DND-41 (cell line): ENCODE results near the gene IGSF23.

Source experiments
- ATAC-seq: fragments of 200-7000 bp; cut with Tn5 transposase; 3 replicates; pipeline ENCODE4 v1.9.1; 2021; ENCODE audit warnings: low read depth; ENCODE audit not compliant: insufficient read depth
- DNase-seq: peaks from one replicate; pipeline ENCODE4 v3.0.0-alpha.2; 2020
- H2AFZ ChIP-seq: 2 replicates; pipeline ENCODE4 v1.6.0; 2012; ENCODE audit warnings: low read depth, low read length
- H3K27ac ChIP-seq: 2 replicates; pipeline ENCODE4 v1.5.1; 2012; ENCODE audit warnings: low read length, inconsistent platforms
- H3K27me3 ChIP-seq: fragments of 200-600 bp; sonication (generic); 2 replicates; pipeline ENCODE4 v1.6.0; 2012; ENCODE audit warnings: low read length, mild to moderate bottlenecking, inconsistent platforms; ENCODE audit not compliant: insufficient read depth, poor library complexity
- H3K36me3 ChIP-seq: 2 replicates; pipeline ENCODE4 v1.5.1; 2012; ENCODE audit warnings: low read length, inconsistent platforms; ENCODE audit not compliant: insufficient read depth
- H3K4me1 ChIP-seq: 2 replicates; pipeline ENCODE4 v1.5.1; 2012; ENCODE audit warnings: mild to moderate bottlenecking, low read length; ENCODE audit not compliant: insufficient read depth
- H3K4me2 ChIP-seq: 2 replicates; pipeline ENCODE4 v1.6.0; 2012; ENCODE audit warnings: mild to moderate bottlenecking, moderate library complexity, low read length, inconsistent platforms; ENCODE audit not compliant: insufficient read depth
- H3K4me3 ChIP-seq, 2 experiments: fragments of 200-600 bp in 1 of 2; shearing (Covaris generic) in 1 of 2; 2 replicates each; pipeline ENCODE4 v1.5.1; 2012 to 2016; ENCODE audit warnings: inconsistent platforms in 2 of 2, low read length in 2 of 2, mild to moderate bottlenecking in 2 of 2, low read depth in 1 of 2, moderate library complexity in 1 of 2
- H3K79me2 ChIP-seq: 2 replicates; pipeline ENCODE4 v1.6.0; 2012; ENCODE audit warnings: low read length, inconsistent platforms; ENCODE audit not compliant: insufficient read depth
- H3K9ac ChIP-seq: 2 replicates; pipeline ENCODE4 v1.6.0; 2012; ENCODE audit warnings: low read depth, mild to moderate bottlenecking, inconsistent platforms, low read length, moderate library complexity
- H3K9me3 ChIP-seq: 2 replicates; pipeline ENCODE4 v1.5.1; 2012; ENCODE audit warnings: low read length, moderate library complexity, mild to moderate bottlenecking, inconsistent platforms; ENCODE audit not compliant: insufficient read depth, severe bottlenecking
- H4K20me1 ChIP-seq: 2 replicates; pipeline ENCODE4 v1.6.0; 2012; ENCODE audit warnings: low read length; ENCODE audit not compliant: insufficient read depth
- EZH2 ChIP-seq: IDR thresholded peaks from 3 replicates; pipeline ENCODE4 v1.6.1; 2012; ENCODE audit warnings: borderline replicate concordance, low read depth, mild to moderate bottlenecking, moderate library complexity, low read length, inconsistent platforms; ENCODE audit not compliant: severe bottlenecking
- TF ChIP-seq, protein P1 (sequence below): IDR thresholded peaks from 2 replicates; pipeline ENCODE4 v1.5.1; 2012; ENCODE audit warnings: borderline replicate concordance, low read length, moderate library complexity, mild to moderate bottlenecking; ENCODE audit not compliant: poor library complexity, severe bottlenecking; ENCODE audit errors: extremely low read depth

IGSF23 gene

DNA sequence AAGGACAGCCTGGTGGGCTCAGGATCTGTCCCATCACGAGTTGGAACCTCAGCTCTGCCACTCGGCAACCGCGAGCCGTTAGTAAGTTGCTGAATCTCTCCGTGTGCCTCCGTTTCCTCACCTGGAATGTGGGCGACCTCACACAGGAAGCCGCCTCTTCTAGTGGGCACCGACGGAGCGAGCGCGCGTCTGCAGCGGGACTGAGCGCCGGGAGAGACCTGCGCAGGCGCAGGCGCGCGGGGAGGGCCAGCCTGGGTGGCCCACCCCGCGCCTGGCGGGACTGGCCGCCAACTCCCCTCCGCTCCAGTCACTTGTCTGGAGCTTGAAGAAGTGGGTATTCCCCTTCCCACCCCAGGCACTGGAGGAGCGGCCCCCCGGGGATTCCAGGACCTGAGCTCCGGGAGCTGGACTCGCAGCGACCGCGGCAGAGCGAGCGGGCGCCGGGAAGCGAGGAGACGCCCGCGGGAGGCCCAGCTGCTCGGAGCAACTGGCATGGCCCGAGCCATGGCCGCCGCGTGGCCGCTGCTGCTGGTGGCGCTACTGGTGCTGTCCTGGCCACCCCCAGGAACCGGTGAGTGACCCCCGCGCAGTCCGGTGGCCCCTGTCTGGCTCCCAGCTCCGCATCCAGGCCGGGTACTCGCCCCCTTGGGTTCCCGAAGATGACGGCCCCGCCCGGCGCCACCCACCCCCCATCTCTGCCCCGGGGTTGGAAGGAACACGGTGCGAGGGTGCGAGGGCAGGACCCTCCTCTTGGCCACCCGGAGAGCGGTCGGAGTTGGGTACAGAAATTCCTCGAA, 30.4 kb downstream of the IGSF23 start, which contains the start of gene PVR:
TSS of gene PVR (plus strand) at position 306 of the 797 bp plus-strand sequence. CDS start at position 493, 187 bp downstream.
- no peak for DNase-seq
- H3K4me3 ChIP-seq: no peak within 1 kb of the TSS
- no peak within 1 kb of the TSS for H2AFZ ChIP-seq

DNA sequence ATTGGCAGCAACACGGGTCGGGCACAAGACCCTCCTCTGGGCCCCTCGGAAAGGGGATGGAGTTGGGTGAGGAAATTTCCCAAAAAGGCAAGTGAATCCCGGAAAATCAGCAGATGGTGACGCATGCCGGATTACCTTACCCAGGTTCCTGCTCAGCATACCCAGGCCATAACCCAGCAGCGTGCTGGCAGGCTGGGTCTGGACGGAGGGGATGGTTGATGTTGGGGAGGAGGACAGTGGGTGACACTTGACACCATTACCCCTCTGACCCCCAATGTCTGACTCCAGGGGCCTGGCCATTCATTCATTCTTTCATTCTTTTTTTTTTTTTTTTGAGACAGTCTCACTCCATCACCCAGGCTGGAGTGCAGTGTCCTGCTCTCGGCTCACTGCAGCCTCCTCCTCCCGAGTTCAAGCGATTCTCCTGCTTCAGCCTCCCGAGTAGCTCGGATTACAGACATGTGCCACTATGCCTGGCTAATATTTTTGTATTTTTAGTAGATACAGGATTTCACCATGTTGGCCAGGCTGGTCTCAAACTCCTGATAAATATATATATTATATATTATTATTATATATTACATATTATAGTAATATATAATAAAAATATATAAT, 31.1 kb downstream of the IGSF23 start:
- Histone ChIP-seq H3K9me3 (no peaks in the 10 kb centered on the region), H3K9ac (no peak overlapping the region), H3K4me2 (no peak overlapping the region), H3K4me1 (no peaks in the 10 kb centered on the region), H3K4me3 (no peak overlapping the region), H3K79me2 (no peaks in the 10 kb centered on the region), H3K27me3 (no peaks in the 10 kb centered on the region), H3K36me3 (no peaks in the 10 kb centered on the region), H2AFZ (no peak overlapping the region), H4K20me1 (no peaks in the 10 kb centered on the region), H3K27ac (no peak overlapping the region)
- DNase-seq: no peak
- TF ChIP-seq EZH2: no peak
- no peak for ATAC-seq

More for the DNA sequence above, 30.4 kb downstream of the IGSF23 start, which contains the start of gene PVR:
- H3K79me2 ChIP-seq: no peaks in the 10 kb centered on the region
- no peak within 1 kb of the TSS for H3K9ac ChIP-seq
- H4K20me1 ChIP-seq: no peaks in the 10 kb centered on the region
- TF ChIP-seq EZH2: no peak
- TF ChIP-seq, protein P1, sequence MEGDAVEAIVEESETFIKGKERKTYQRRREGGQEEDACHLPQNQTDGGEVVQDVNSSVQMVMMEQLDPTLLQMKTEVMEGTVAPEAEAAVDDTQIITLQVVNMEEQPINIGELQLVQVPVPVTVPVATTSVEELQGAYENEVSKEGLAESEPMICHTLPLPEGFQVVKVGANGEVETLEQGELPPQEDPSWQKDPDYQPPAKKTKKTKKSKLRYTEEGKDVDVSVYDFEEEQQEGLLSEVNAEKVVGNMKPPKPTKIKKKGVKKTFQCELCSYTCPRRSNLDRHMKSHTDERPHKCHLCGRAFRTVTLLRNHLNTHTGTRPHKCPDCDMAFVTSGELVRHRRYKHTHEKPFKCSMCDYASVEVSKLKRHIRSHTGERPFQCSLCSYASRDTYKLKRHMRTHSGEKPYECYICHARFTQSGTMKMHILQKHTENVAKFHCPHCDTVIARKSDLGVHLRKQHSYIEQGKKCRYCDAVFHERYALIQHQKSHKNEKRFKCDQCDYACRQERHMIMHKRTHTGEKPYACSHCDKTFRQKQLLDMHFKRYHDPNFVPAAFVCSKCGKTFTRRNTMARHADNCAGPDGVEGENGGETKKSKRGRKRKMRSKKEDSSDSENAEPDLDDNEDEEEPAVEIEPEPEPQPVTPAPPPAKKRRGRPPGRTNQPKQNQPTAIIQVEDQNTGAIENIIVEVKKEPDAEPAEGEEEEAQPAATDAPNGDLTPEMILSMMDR: no peak
- no peak within 1 kb of the TSS for H3K27ac ChIP-seq
- ATAC-seq: no peak
- no peaks in the 10 kb centered on the region for H3K4me1 ChIP-seq
- no peak within 1 kb of the TSS for H3K4me2 ChIP-seq
- H3K27me3 ChIP-seq: no peaks in the 10 kb centered on the region
- no peaks in the 10 kb centered on the region for H3K36me3 ChIP-seq
- H3K9me3 ChIP-seq: no peaks in the 10 kb centered on the region

DNA sequence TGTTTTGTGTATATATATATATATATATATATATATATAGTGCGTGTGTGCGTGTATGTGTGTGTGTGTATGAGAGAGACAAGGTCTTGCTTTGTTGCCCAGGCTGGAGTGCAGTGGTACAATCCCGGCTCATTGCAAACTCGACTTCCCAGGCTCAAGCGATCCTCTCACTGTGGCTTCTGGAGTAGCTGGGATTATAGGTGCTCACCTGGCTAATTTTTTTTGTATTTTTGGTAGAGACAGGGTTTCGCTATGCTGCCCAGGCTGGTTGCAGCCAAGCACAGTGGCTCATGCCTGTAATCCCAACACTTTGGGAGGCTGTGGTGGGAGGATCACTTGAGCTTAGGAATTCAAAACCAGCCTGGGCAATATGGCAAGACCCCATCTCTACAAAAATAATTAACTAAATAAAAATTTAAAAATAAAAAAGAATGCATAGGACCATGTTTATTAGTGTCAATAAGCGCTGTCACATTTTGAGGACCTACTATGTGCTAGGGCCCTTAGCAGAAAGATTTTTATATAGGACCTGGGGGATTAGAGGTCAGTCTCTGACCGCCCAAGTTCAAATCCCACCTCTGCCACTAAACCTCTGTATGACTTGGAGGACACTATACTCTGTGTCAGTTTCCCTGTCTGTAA, 32.2 kb downstream of the IGSF23 start:
- TF ChIP-seq, protein P1: no peak
- TF ChIP-seq EZH2: no peak
- H3K79me2 ChIP-seq: no peaks in the 10 kb centered on the region
- H3K9ac ChIP-seq: no peak overlapping the region
- ATAC-seq: no peak
- H3K27me3 ChIP-seq: no peaks in the 10 kb centered on the region
- H3K27ac ChIP-seq: no peak overlapping the region
- no peaks in the 10 kb centered on the region for H3K9me3 ChIP-seq
- no peaks in the 10 kb centered on the region for H3K36me3 ChIP-seq
- H3K4me2 ChIP-seq: no peak overlapping the region
- H4K20me1 ChIP-seq: no peaks in the 10 kb centered on the region
- no peak for DNase-seq
- H3K4me3 ChIP-seq: no peak overlapping the region
- no peak overlapping the region for H2AFZ ChIP-seq
- H3K4me1 ChIP-seq: no peaks in the 10 kb centered on the region

DNA sequence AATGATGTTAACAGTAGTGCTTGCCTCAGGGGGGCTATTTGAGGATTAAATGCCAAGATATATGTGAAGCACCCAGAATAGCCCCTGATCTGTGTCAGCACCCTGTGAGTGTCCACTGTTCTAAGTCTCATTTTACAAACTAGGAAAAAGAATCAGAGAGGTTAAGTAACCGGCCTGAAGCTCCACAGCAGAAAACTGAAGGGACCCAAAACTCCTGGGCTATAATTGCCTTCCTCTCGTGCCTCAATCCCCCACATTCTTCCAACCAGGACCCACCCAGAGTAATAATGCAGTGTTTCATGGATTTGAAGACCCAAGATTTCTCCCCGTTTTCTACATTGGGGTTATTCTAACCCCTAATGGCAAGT, 32.7 kb downstream of the IGSF23 start:
- Histone ChIP-seq H3K4me2 (no peak overlapping the region), H2AFZ (no peak overlapping the region), H3K27me3 (no peaks in the 10 kb centered on the region), H3K79me2 (no peaks in the 10 kb centered on the region), H3K9ac (no peak overlapping the region), H3K36me3 (no peaks in the 10 kb centered on the region), H4K20me1 (no peaks in the 10 kb centered on the region), H3K9me3 (no peaks in the 10 kb centered on the region), H3K27ac (no peak overlapping the region), H3K4me3 (no peak overlapping the region), H3K4me1 (no peaks in the 10 kb centered on the region)
- ATAC-seq: no peak
- no peak for TF ChIP-seq EZH2
- TF ChIP-seq, protein P1: no peak
- DNase-seq: no peak
